ENCODE measurements around the gene KLHL40.

Gene KLHL40

DNA sequence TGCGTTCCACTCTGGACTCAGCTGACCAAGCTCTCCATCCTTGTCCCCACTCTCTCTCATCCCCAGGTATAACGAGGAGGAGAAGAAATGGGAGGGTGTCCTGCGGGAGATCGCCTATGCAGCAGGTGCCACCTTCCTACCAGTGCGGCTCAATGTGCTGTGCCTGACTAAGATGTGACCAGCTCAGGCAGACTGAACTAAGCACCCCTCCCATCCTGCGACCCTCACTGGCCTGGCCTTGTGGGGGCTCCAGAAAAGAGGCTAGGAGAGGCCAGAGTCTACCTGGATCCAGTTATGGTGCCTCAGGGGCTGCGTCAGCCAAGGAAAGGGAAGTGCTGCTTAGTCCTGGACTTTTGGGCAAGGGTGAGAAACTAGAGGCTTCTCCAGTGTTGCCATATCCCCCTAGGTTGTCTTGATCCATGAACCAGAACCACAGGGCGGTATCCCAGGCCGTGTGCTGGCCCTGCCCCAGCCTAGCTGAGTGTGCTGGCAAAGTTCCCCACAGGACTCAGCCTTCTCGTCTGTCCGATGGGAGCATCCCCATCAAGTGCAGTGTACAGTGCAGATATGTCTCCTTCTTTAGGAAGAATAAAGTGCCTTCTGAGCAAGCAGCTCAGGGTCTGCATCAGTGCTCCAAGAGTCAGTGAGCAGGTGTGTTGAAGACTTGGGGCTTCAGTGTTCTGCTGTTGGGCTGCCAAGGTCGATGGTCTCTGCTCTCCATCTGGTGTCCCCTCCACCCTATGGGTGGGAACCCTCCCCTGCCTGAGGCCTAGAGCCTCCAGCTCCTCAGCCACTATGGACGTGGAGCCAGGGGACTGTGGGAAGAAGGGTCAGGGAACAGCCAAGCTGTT, 6.7 kb downstream of the KLHL40 start:
- TF ChIP-seq, protein P1, sequence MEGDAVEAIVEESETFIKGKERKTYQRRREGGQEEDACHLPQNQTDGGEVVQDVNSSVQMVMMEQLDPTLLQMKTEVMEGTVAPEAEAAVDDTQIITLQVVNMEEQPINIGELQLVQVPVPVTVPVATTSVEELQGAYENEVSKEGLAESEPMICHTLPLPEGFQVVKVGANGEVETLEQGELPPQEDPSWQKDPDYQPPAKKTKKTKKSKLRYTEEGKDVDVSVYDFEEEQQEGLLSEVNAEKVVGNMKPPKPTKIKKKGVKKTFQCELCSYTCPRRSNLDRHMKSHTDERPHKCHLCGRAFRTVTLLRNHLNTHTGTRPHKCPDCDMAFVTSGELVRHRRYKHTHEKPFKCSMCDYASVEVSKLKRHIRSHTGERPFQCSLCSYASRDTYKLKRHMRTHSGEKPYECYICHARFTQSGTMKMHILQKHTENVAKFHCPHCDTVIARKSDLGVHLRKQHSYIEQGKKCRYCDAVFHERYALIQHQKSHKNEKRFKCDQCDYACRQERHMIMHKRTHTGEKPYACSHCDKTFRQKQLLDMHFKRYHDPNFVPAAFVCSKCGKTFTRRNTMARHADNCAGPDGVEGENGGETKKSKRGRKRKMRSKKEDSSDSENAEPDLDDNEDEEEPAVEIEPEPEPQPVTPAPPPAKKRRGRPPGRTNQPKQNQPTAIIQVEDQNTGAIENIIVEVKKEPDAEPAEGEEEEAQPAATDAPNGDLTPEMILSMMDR (conservative IDR thresholded peaks at IDR 0.05; ENCODE audit: low read depth, low read length): no peak
- no peak overlapping the region for H3K4me3 ChIP-seq (ENCODE audit: low read length)
- DNase-seq (ENCODE audit: low read depth): no peak

DNA sequence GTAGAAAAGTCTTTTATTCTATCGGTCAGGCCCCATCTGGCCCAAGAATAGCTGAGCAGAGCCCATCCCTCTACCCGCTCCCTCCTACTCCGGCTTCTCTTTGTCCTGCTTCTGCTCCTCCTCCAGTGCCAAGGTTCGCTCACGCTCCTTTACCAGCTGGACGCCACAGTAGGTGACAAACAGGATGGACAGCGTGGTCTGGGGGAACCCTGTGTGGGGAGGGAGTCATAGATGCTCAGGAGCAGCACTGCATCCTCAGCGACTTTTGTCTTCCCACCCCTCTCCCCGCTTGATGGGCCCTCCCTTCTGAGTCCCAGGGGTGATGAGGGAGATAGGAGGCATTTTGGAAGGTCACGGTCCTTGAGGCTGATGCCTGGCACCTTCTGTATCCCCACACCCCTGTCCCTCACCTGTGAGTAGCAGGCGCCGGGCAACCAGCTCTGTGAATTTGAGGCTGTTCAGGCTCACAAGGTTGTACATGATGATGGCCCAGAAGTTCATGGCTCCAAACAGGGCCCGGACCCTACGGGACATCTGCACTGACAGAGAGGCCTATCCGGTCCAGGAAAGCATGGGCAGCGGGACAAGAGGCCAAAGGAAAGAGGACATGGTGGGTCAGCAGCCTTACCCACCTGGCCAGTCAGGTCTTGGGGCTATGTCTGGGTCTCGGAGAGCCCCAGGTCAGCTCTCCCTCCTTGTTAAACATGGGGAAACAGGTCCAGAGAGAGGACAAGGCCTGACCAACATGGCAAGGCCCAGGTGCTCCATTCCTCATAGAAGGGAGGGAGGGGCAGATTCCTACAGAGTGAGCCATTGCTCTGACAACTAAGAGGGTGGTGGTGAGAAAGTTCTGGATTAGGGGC, 7.6 kb downstream of the KLHL40 start:
- no peak overlapping the region for H3K4me3 ChIP-seq (ENCODE audit: low read length)
- DNase-seq (ENCODE audit: low read depth): no peak
- TF ChIP-seq, protein P1 (conservative IDR thresholded peaks at IDR 0.05; ENCODE audit: low read depth, low read length): no peak

DNA sequence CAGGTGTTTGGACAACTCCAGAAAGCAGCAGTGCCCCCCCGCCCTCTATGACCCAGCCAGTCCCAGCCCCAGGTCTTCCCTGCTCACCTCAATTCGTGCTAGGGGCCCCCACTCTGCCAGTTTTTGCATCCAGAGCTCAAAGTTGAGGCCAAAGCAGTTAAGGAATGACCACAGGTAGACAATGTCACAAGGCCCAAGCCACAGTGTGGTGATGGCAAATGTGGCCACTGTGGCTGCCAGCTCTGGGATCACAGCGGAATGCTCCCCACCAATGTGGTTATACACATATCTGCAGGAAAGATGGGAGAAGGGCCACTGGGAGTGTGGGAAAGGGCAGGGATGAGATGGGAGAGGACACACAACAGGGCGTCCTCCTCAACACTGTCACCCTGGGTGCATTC, 8.2 kb downstream of the KLHL40 start:
- no peak for DNase-seq (ENCODE audit: low read depth)

DNA sequence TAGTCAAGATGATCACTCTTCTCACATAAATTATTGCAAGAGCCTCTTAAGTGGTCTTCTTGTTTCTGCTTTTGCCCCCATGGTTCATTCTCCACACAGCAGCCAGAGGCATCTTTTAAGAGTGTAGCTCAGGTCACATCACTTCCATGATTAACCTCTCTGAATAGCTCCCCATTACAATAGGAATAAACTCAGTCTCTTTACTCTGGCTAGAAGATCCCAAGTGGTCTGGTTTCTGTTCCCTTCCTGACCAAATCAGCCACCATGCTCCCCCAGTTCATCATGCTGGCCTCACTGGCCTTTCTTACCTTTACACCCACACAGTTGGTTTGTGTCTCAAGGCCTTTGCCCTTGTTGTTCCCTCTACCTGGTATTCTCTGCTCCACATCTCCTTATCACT, 9.0 kb downstream of the KLHL40 start:
- no peak for DNase-seq (ENCODE audit: low read depth)
- H3K4me3 ChIP-seq (ENCODE audit: low read length): no peak overlapping the region
- TF ChIP-seq, protein P1 (conservative IDR thresholded peaks at IDR 0.05; ENCODE audit: low read depth, low read length): no peak

More for the DNA sequence above, 8.2 kb downstream of the KLHL40 start:
- no peak overlapping the region for H3K4me3 ChIP-seq (ENCODE audit: low read length)
- TF ChIP-seq, protein P1 (conservative IDR thresholded peaks at IDR 0.05; ENCODE audit: low read depth, low read length): no peak

DNA sequence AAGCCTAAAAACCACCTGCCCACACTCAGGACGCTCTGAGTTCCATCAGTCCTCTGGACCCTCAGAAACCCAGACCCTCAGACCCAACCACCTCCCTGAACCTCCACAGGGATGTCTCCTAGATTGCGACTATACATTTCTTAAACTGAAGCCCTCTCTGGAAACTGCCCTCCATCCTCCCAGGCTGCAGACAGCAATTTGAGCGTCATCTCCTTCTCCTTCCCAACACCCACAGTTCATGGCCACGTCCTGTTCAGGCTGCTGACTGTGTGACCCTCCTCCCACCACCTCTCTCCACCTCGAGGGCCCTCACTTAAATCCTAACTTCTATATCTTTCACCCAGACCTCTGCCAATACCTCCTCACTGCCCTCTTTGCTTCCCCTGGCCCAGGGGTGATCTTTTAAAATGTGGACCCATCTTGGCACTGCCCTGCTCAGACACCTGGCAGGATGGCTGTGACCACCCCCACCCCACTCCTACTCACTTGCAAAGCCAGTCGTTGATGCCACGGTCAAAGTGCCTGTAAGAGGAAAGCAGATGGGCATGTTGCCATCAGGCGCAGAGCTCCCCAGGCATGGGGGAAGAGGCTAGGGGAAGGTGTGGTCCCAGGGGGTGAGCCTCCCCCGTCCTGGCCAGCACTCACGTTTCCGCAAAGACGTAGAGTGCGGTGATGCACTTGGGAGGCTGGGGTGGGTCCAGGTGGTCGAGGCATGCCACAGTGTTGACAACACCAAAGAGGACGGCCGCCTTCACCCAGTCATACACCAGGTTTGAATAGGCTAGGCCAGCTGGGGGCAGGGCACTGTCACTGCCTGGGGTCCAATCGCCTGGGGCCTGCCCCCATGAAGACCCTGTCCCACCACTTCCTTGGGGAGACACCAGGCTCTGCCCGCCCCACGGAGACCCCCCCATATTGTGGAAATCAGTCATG, 11.3 kb downstream of the KLHL40 start:
- H3K4me3 ChIP-seq (ENCODE audit: low read length): no peak overlapping the region
- TF ChIP-seq, protein P1 (conservative IDR thresholded peaks at IDR 0.05; ENCODE audit: low read depth, low read length): no peak
- DNase-seq (ENCODE audit: low read depth): no peak

DNA sequence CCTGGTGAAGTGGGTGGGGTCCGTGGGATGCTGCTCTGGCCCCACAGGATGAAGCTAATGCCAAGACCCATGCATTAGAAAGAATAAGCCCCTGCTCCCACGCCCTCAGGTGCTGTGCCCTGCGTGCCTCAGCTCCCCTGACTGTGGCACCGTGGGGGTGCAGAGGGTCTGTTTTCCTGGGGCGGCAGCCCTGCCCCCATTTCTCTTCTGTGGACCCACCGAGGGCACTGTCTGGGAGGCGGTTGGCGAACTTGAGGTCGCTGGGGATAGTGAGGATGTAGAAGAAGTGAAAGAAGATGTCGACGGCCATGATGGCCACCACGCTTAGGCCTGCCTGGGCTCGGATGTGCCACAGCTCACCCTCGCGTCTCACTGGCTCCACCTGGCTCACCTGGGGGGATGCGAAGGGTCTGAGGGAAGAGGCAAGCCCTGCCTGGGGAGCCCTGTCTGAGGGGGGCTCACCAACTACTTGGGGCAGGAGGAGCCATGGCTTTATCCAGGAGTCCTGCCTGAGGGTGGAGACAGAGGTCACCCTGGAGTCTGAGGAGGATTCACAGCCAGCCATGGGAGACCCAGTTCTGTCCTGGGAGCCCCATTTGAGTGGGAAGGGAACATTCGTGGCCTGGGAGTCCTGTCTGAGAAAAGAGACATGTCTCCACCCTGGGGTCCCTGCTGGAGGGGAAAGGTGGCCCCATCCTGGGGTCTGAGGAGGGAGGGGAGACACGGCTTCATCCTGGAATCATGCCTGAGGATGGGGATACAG, 12.1 kb downstream of the KLHL40 start:
- H3K4me3 ChIP-seq (ENCODE audit: low read length): no peak overlapping the region
- TF ChIP-seq, protein P1 (conservative IDR thresholded peaks at IDR 0.05; ENCODE audit: low read depth, low read length): no peak
- DNase-seq (ENCODE audit: low read depth): no peak
